Measurements from ENCODE around the gene HSF5.

DNA sequence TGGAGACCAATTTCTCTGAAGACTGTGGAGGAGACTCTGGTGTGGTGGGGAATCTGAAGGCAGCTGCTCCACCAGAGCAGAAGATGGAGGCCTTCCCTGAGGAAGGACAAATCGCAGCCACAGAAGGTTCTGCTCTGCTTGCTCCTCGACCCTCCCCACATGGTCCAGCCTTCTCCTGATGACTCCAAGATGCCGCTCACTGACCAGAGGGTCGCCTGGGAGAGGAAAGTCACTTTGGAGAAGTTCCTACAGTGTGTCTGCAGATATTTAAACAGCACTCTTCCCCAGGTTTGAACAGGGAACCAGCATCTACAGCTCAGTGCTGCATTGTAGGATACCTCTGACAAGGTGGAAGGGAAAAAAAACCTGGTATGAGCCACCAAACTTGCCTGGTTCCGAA lies 115.2 kb downstream of the HSF5 start:
- TF ChIP-seq, protein P1, sequence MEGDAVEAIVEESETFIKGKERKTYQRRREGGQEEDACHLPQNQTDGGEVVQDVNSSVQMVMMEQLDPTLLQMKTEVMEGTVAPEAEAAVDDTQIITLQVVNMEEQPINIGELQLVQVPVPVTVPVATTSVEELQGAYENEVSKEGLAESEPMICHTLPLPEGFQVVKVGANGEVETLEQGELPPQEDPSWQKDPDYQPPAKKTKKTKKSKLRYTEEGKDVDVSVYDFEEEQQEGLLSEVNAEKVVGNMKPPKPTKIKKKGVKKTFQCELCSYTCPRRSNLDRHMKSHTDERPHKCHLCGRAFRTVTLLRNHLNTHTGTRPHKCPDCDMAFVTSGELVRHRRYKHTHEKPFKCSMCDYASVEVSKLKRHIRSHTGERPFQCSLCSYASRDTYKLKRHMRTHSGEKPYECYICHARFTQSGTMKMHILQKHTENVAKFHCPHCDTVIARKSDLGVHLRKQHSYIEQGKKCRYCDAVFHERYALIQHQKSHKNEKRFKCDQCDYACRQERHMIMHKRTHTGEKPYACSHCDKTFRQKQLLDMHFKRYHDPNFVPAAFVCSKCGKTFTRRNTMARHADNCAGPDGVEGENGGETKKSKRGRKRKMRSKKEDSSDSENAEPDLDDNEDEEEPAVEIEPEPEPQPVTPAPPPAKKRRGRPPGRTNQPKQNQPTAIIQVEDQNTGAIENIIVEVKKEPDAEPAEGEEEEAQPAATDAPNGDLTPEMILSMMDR (IDR thresholded peaks at IDR 0.05): no peak
- no peak for TF ChIP-seq POLR2A (IDR thresholded peaks at IDR 0.05)

Data from Peyer's patch (tissue), 4 donors.